ENCODE measurements around the gene CYTH1.
"Not testable (repeated sequence)": the region's sequence is repeated elsewhere in the genome, so short reads cannot be mapped to it uniquely, and the experiment has no call there.

CYTH1 gene

GRCh38 chr17:78791840-78792709 is 10.0 kb upstream of the CYTH1 start:
- in situ Hi-C loops (cut with MboI; ENCODE audit: low pct_unique_long_range_greater_than_20kb, low sequenced_read_pairs) = no loop called here
- DNase-seq = no peak

- no peak for DNase-seq
- in situ Hi-C loops (cut with MboI; ENCODE audit: low pct_unique_long_range_greater_than_20kb, low sequenced_read_pairs) = no loop called here
Observed at GRCh38 chr17:78790552-78790951, 8.5 kb upstream of the CYTH1 start.

- no peak for DNase-seq
- in situ Hi-C loops (cut with MboI; ENCODE audit: low pct_unique_long_range_greater_than_20kb, low sequenced_read_pairs) = no loop called here
Observed at GRCh38 chr17:78789663-78790181, 7.6 kb upstream of the CYTH1 start.

GRCh38 chr17:78789149-78789662 is 7.1 kb upstream of the CYTH1 start:
- in situ Hi-C loops (cut with MboI; ENCODE audit: low pct_unique_long_range_greater_than_20kb, low sequenced_read_pairs) = no loop called here
- no peak for DNase-seq

- in situ Hi-C loops (cut with MboI; ENCODE audit: low pct_unique_long_range_greater_than_20kb, low sequenced_read_pairs) = no loop called here
Observed at GRCh38 chr17:78788451-78788850, 6.4 kb upstream of the CYTH1 start.

GRCh38 chr17:78787444-78787843 is 5.4 kb upstream of the CYTH1 start:
- in situ Hi-C loops (cut with MboI; ENCODE audit: low pct_unique_long_range_greater_than_20kb, low sequenced_read_pairs) = no loop called here

More at GRCh38 chr17:78788451-78788850, 6.4 kb upstream of the CYTH1 start:
- DNase-seq = no peak

GRCh38 chr17:78785663-78786057 is 3.6 kb upstream of the CYTH1 start:
- in situ Hi-C loops (cut with MboI; ENCODE audit: low pct_unique_long_range_greater_than_20kb, low sequenced_read_pairs) = no loop called here
- DNase-seq = no peak

More at GRCh38 chr17:78787444-78787843, 5.4 kb upstream of the CYTH1 start:
- no peak for DNase-seq

GRCh38 chr17:78785011-78785662 is 3.1 kb upstream of the CYTH1 start:
- in situ Hi-C loops (cut with MboI; ENCODE audit: low pct_unique_long_range_greater_than_20kb, low sequenced_read_pairs) = no loop called here
- no peak for DNase-seq

GRCh38 chr17:78784352-78784751 is 2.3 kb upstream of the CYTH1 start:
- in situ Hi-C loops (cut with MboI; ENCODE audit: low pct_unique_long_range_greater_than_20kb, low sequenced_read_pairs) = no loop called here
- no peak for DNase-seq

GRCh38 chr17:78783711-78784324 is 1.7 kb upstream of the CYTH1 start:
- no peak for DNase-seq
- in situ Hi-C loops (cut with MboI; ENCODE audit: low pct_unique_long_range_greater_than_20kb, low sequenced_read_pairs) = no loop called here

- in situ Hi-C loops (cut with MboI; ENCODE audit: low pct_unique_long_range_greater_than_20kb, low sequenced_read_pairs) = no loop called here
- DNase-seq = no peak
Observed at GRCh38 chr17:78781104-78781892, 775 bp downstream of the CYTH1 start.

- in situ Hi-C loops (cut with MboI; ENCODE audit: low pct_unique_long_range_greater_than_20kb, low sequenced_read_pairs) = no loop called here
- no peak for DNase-seq
Observed at GRCh38 chr17:78780335-78780734, 1.7 kb downstream of the CYTH1 start.

- no peak for DNase-seq
- in situ Hi-C loops (cut with MboI; ENCODE audit: low pct_unique_long_range_greater_than_20kb, low sequenced_read_pairs) = no loop called here
Observed at GRCh38 chr17:78779850-78780249, 2.2 kb downstream of the CYTH1 start.

GRCh38 chr17:78779286-78779651 is 2.8 kb downstream of the CYTH1 start:
- in situ Hi-C loops (cut with MboI; ENCODE audit: low pct_unique_long_range_greater_than_20kb, low sequenced_read_pairs); DNase-seq: not testable (repeated sequence)

GRCh38 chr17:78777881-78778280 is 4.2 kb downstream of the CYTH1 start:
- no peak for DNase-seq
- in situ Hi-C loops (cut with MboI; ENCODE audit: low pct_unique_long_range_greater_than_20kb, low sequenced_read_pairs) = no loop called here

GRCh38 chr17:78774956-78775571 is 7.0 kb downstream of the CYTH1 start:
- DNase-seq = no peak
- in situ Hi-C loops (cut with MboI; ENCODE audit: low pct_unique_long_range_greater_than_20kb, low sequenced_read_pairs) = no loop called here

- in situ Hi-C loops (cut with MboI; ENCODE audit: low pct_unique_long_range_greater_than_20kb, low sequenced_read_pairs) = no loop called here
- DNase-seq = no peak
Observed at GRCh38 chr17:78774453-78774852, 7.6 kb downstream of the CYTH1 start.

GRCh38 chr17:78771758-78772382 is 10.2 kb downstream of the CYTH1 start:
- DNase-seq = no peak
- in situ Hi-C loops (cut with MboI; ENCODE audit: low pct_unique_long_range_greater_than_20kb, low sequenced_read_pairs) = no loop called here

Data from KBM-7 (cell line).